ENCODE measurements around the gene UCP2.

Gene UCP2

GRCh38 chr11:73982595-73982989, at the start of gene UCP2:
Gene UCP2 (minus strand): TSS chr11:73982843. CDS start chr11:73978378, 4,465 bp downstream.
- DNase-seq = peak; percentile 95

GRCh38 chr11:74030723-74031676, 48.4 kb upstream of the UCP2 start:
- DNase-seq = no peak

DNA sequence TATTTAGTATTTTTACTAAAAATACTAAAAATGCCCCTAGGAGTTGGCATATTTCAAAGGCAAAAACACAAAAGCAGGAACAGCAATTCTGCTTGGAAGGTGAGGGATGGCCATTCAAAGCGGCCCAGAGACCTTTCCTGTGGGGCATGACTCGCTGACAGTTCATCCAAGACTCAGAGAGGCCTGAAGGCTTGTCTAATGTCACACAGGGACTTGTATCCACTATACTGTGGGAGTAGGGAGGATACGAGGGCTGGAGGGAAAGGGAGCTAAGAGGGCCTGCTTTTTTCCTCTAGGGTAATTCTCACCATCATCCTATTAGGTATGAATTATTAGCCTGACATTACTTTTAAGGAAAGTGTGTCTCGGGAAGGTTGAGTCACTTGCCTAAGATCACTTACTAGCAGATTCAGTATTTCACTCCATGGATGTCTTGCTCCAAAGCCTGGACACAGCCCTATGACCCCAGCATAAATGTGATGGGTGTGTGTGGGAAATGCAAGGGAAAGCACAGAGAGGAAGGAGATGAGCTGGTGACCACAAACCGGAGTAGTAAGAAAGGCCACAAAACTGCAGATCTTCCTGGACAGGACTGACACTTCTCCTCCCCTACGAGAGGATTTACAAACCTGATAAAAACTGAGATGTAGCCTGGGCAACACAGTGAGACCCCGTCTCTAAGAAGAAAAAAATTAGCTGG, 43.0 kb upstream of the UCP2 start:
- DNase-seq = no peak

- no peak for DNase-seq
Observed at GRCh38 chr11:74024261-74025029, 41.8 kb upstream of the UCP2 start.

DNA sequence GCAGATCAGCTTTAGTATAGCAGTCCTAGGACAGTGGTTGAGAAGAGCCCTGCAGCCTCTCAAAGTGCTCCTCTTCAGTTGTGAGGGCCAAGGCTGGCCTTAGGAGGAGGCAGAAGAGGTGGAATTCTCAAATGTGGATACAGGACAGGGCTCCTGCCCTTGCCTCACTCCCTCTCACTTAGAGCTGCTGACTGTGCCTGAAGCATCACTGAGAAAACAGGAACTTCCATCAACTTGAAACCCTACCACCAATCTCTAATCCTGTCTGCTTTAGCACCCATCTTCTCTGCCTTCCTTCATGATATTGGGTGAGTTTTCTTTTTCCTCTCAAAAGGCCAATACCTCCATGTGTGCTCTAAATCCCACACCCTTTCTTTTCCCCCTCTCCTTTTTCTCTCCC, 40.6 kb upstream of the UCP2 start:
- DNase-seq = no peak

DNA sequence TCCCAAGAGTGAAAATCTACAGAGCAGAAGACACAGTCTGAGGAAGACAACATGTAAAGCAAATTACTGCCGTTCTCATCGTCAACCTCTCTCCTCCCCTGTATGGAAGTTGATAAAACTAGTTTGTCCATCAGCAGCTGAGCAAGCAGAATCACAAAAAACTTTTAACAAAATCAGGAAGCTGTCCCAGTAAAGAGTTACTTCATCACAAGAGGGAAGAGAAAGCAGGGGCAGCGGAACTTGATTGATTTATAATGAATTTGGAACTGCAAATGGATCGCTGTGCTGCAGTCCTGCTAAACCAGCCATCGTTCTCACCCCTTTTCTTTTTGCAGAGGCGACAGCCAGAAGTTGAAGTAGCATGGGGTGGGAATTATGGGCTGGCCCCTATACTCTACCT, 39.9 kb upstream of the UCP2 start:
- no peak for DNase-seq

GRCh38 chr11:74021998-74022397, 39.4 kb upstream of the UCP2 start:
- no peak for DNase-seq

GRCh38 chr11:74020539-74020938, 37.9 kb upstream of the UCP2 start:
- no peak for DNase-seq

- no peak for DNase-seq
Observed at GRCh38 chr11:74019860-74020259, 37.2 kb upstream of the UCP2 start.

DNA sequence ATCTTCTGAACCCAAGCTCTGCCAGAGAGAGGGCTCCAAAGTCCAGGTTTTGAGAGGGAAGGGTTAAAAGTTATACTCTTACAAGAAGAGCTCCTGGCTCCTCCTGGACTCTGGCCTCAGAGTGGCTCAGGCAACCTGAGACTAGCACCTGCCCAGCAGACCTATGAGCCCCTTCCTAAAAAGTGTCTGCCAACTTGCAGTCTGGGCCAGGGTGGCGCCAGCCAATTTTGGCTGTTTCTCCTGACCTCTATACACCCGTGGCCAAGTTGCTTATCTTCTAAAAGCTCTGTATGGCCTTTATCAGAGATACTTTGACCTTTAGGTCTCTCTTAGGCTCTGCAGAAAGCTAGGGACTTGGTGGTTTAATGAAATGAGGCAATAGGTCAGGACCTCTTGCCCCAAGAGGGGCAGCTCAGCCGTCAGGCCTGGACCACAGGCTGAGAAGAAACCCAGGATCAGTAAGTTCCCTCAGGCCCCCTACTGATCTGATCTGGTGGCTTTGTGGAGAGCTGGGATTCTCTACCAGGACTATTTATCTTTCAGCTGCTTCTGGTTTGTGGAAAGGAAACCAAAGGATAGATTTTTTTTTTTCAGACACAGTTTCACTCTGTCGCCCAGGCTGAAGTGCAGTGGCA, 36.6 kb upstream of the UCP2 start:
- DNase-seq = no peak

DNA sequence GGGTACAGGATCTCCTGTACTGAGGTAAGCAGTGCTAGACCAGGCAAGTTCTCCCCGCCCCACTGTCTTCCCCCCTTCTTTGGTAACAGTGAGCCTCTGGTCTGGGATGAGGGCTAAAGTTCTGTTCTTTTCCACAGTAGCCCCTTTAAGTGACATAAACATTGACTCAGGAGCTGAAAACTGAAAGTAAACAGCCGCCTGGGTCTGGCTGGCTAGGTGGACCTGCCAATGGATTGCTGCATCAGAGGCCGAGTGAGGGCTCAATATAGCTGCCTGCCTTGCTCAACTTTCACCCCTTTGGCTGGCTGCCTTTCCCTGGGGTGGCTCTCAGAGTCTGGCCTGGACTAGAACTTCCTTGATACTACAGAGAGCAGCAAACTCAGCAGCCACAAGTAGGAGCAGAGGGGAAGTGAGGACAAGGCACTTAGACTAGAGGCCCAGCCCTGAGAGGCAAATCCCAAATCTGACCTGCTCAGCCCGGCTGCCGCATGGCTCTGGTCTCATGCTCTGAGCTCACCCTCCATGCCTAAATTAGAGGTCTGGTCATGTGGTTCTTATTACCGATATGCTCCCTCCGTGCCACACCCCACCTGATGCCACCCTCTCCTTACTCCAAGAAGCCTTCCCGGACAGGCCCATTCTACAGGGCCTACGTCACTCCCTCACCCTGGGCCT, 35.8 kb upstream of the UCP2 start:
- DNase-seq = no peak

GRCh38 chr11:74017631-74018030, 35.0 kb upstream of the UCP2 start:
- DNase-seq = no peak

DNA sequence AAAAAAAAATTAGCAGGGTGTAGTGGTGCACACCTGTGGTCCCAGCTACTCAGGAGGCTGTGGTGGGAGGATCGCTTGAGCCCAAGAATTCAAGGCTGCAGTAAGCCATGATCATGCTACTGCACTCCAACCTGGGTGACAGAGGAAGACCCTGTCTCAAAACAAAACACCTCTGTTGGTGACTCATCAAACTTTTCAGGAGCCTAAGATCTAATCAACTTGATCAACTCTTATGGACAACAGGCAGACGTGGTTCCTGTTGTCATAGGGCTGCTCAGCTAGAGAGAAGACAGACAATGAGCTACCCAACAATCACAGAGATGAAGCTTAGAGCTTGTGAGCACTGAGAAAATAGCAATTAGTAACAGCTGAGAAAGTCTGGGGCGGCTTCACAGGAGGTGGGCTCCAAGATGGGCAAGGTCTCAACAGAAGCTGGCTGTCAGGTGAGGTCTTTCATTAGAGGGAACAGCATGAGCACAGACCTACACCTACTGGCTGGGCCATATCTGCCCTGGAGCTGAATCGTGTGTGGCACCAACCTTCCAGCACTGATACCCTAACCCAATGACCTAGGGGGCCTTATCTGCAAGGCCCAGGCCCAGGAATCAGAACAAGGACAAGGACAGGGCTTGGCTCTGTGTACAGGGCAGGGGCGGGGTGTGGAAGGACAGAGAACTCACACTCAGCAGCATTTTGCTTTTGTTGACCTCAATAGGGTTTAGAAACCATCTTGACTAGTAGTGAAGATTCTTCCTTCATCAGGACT, 33.5 kb upstream of the UCP2 start:
- no peak for DNase-seq

- no peak for DNase-seq
Observed at GRCh38 chr11:74014880-74015279, 32.2 kb upstream of the UCP2 start.

DNA sequence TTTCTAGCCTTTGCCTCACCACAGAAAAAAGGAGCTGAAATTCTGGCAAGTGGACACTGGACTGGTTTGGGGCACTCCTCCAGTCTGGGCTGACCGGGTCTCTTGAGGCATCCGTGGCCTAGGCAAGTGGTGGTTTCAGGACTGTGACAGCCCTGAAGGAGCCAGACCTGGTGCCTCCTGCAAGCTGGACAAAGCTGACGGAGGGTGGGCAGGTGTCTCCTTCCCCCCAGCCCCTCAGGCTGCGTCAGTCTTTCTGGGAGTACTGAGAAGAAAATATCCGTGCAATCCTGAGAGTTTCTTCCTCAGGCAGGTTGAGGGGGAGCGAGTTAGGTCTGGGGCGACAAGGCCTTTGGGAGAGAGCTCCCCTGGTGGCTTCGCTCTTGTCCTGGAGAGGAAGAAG, 30.5 kb upstream of the UCP2 start:
- no peak for DNase-seq

- DNase-seq = no peak
Observed at GRCh38 chr11:74012074-74012809, 29.6 kb upstream of the UCP2 start.

- DNase-seq = no peak
Observed at GRCh38 chr11:74011360-74012073, 28.9 kb upstream of the UCP2 start.

- no peak for DNase-seq
Observed at GRCh38 chr11:74010306-74011300, 28.0 kb upstream of the UCP2 start.

All from NCI-H1092 treated with DMSO at 0.1 percent for 48 hours (cell line).